GM12891 (cell line): ENCODE data around the gene DCAF12.

ENCODE experiments used
- POLR2A ChIP-seq: IDR thresholded peaks from 2 replicates; pipeline ENCODE4 v1.6.1; 2011; ENCODE audit warnings: low read depth, low read length, control low read depth
- POLR2AphosphoS5 ChIP-seq: IDR thresholded peaks from 2 replicates; pipeline ENCODE4 v1.6.1; 2011; ENCODE audit warnings: low read depth, low read length, control low read depth
- TAF1 ChIP-seq: IDR thresholded peaks from 2 replicates; pipeline ENCODE4 v1.6.1; 2011; ENCODE audit warnings: low read depth, low read length, control low read depth

GRCh38 chr9:34169125-34169524 lies 42.6 kb upstream of the DCAF12 start:
- TF ChIP-seq POLR2A (no peak), TAF1 (no peak), POLR2AphosphoS5 (no peak)
